ENCODE measurements around the gene NFATC2. TPM values are rescaled to one million over a fixed set of nuclear protein-coding genes. Genes with fewer than 3 reads are reported as not detected.

Gene NFATC2
- total RNA-seq, 1 experiment from 2014 or later = 5.0 TPM

- ATAC-seq = no peak
- H3K4me1 ChIP-seq (ENCODE audit: control insufficient read depth in 1 of 2, insufficient read depth in 2 of 2, low read length in 2 of 2) = peaks cover 0 to 7% of the 10 kb centered on the region in 2 experiments; a peak in 3 of 4 replicates
Measured at GRCh38 chr20:51353491-51353890, 189.0 kb downstream of the NFATC2 start.

More at GRCh38 chr20:51353491-51353890, 189.0 kb downstream of the NFATC2 start:
- H3K4me2 ChIP-seq (ENCODE audit: low read length) = no peak overlapping the region
- intact Hi-C loops (cut with micrococcal nuclease) = no loop called here
- H3K79me2 ChIP-seq (ENCODE audit: insufficient read depth, low read length) = no peaks in the 10 kb centered on the region
- no peaks in the 10 kb centered on the region for H4K20me1 ChIP-seq (ENCODE audit: insufficient read depth)
- no peak for DNase-seq (ENCODE audit: low read depth, low spot score)
- H3K36me3 ChIP-seq (ENCODE audit: control insufficient read depth in 1 of 2, insufficient read depth in 2 of 2, low read length in 2 of 2) = no peaks in the 10 kb centered on the region
- H3K9ac ChIP-seq (ENCODE audit: low read length) = no peak overlapping the region
- BruUV-seq (replicated peaks) = no TSS peak
- H3K4me3 ChIP-seq (replicated peaks in 1 of 2; ENCODE audit: low read depth in 1 of 2, low read length in 2 of 2) = no peak overlapping the region
- ChIA-PET POLR2A (no interaction called here), RAD21 (ENCODE audit: low non-redundant PET in 1 of 2, low total read pairs in 2 of 2, uncharacterized antibody in 2 of 2, unreplicated experiment in 2 of 2) (no interaction called here), CTCF (no interaction called here)
- no peaks in the 10 kb centered on the region for H3K9me2 ChIP-seq (ENCODE audit: insufficient read depth)
- no peaks in the 10 kb centered on the region for H3K27me3 ChIP-seq (ENCODE audit: insufficient read depth, low read length)
- no peak overlapping the region for H3K27ac ChIP-seq (ENCODE audit: low read depth, low read length)
- TF ChIP-seq RAD21 (IDR thresholded peaks at IDR 0.05; ENCODE audit: low read depth) (no peak), ZNF274 (IDR thresholded peaks at IDR 0.05; ENCODE audit: low read depth, low read length) (no peak), FOSL1 (IDR thresholded peaks at IDR 0.05; ENCODE audit: low read depth) (no peak), MAX (IDR thresholded peaks at IDR 0.05) (no peak), SIN3A (IDR thresholded peaks at IDR 0.05; ENCODE audit: low read depth) (no peak), SRF (IDR thresholded peaks at IDR 0.05; ENCODE audit: low read depth) (no peak), ELF1 (IDR thresholded peaks at IDR 0.05; ENCODE audit: borderline replicate concordance, low read depth) (no peak), CTCF (IDR thresholded peaks at IDR 0.05 in 2 of 3, conservative IDR thresholded peaks at IDR 0.05 in 1 of 3; ENCODE audit: borderline replicate concordance in 1 of 3, insufficient read depth in 1 of 3, low read depth in 2 of 3, low read length in 2 of 3) (no peak), CEBPB (IDR thresholded peaks at IDR 0.05; ENCODE audit: low read depth) (no peak), YY1 (IDR thresholded peaks at IDR 0.05; ENCODE audit: extremely low read depth, insufficient replicate concordance, low read depth, low read length) (no peak), EZH2 (IDR thresholded peaks at IDR 0.05) (no peak), REST (IDR thresholded peaks at IDR 0.05; ENCODE audit: low read depth) (no peak), CBX3 (IDR thresholded peaks at IDR 0.05; ENCODE audit: low read depth) (no peak), POLR2A (IDR thresholded peaks at IDR 0.05; ENCODE audit: borderline replicate concordance, extremely low read depth, insufficient read depth, insufficient read length) (no peak), POLR2AphosphoS5 (IDR thresholded peaks at IDR 0.05; ENCODE audit: low read depth, low read length) (no peak)
- no peak overlapping the region for H2AFZ ChIP-seq (ENCODE audit: low read depth, low read length, poor library complexity, severe bottlenecking)
- no peaks in the 10 kb centered on the region for H3K9me3 ChIP-seq (ENCODE audit: control insufficient read depth in 1 of 2, insufficient read depth in 1 of 2, low read depth in 1 of 2, low read length in 2 of 2)

Data from HCT116 (cell line).